ENCODE measurements around the gene P2RY6.

P2RY6 gene

DNA sequence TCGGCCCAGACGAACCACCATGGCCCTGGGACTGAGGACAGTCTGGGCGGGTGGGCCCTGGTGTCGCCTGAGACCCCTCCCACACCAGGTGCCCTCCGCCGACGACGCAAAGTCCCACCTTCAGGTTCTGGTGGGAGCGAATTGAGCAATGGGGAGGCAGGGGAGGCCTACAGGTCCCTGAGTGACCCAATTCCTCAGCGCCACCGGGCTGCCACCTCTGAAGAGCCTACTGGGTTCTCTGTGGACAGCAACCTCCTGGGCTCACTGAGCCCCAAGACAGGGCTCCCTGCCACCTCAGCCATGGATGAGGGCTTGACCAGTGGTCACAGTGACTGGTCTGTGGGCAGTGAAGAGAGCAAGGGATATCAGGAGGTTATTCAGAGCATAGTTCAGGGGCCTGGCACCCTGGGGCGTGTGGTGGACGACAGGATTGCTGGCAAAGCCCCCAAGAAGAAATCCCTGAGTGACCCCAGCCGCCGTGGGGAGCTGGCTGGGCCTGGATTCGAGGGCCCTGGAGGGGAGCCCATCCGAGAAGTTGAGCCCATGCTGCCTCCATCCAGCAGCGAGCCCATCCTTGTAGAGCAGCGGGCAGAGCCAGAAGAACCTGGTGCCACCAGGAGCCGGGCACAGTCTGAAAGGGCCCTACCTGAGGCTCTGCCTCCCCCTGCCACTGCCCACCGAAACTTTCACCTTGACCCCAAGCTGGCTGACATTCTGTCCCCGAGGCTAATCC, 38.7 kb downstream of the P2RY6 start:
- no peak for DNase-seq
- intact Hi-C loops (cut with DNase I) = no loop called here

DNA sequence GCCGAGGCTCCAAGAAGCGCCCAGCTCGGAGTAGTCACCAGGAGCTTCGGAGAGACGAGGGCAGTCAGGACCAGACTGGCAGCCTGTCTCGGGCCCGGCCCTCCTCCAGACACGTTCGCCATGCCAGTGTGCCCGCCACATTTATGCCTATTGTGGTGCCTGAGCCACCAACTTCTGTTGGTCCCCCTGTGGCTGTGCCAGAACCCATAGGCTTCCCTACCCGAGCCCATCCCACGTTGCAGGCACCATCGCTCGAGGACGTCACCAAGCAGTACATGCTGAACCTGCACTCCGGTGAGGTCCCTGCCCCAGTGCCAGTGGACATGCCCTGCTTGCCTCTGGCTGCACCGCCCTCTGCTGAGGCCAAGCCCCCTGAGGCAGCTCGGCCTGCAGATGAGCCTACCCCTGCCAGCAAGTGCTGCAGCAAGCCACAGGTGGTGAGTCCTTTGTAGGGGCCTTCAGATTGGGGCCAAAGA, 39.3 kb downstream of the P2RY6 start:
- DNase-seq = peak in 1 of 10 donors; percentile 66
- intact Hi-C loops (cut with DNase I) = no loop called here

DNA sequence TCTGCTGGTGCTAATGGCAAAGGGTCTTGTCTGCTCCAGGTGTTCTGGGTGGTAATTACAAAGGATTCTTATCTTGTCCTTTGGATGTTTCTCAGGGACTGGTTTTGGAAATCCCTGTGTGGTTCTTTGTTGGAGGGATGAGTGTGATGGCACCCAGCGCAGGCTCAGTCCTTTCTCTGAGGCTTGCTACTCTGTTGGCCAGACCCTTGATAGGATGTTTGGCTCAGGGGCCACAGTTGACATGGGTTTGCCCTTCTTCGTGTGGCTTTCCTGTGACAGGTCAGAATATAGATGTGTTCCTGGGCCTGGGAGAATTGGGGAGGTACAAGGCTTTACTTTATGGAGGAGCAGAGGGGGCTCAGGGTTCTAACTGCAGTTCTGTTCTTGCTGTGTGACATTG, 39.9 kb downstream of the P2RY6 start:
- intact Hi-C loops (cut with DNase I) = no loop called here
- DNase-seq = peak in 1 of 10 donors; percentile 61

DNA sequence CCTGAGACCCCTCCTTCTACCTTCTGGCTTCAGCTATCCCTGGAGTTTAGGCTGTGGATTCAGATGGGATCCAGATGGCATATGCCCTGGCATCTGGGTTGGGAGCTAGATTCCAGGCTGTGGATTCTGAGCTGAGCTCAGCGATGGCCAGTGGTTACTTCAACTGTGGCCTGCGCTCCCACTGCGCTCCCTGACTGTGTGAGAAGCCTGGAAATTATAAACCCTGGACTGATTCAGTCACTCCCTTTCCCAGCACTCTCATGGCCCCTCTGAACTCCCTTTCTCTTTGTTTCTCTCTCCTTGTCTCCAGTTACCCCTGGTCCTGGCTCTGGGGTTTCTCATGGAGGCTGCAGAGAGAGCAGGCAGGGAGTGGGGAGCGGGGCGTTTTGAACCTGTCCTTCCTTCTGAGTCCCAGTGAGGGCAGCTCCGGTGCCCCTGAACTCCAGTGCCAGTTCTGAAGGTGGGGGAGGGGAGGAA, 40.8 kb downstream of the P2RY6 start:
- peak in 1 of 10 donors; percentile 64 for DNase-seq
- intact Hi-C loops (cut with DNase I) = no loop called here

DNA sequence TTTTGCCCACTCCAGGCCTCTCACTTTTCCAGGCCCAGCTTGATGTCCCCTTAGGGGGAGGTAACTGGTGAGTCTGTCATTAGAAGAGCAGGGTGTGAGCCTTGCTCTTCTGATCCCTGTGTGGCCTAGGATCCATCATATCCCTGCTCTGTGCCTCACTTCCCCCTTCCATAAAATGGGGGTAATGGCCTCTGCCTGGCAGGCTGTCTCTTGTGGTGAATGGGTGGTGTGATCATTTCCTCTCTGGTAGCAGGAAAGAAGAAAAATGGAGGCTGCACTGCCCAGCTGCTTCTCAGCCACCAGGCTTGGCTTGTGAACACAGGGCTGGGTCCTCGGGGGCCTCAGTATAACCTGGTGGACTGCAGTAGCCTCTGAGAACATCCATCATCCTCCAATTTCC, 41.5 kb downstream of the P2RY6 start:
- intact Hi-C loops (cut with DNase I) = no loop called here

DNA sequence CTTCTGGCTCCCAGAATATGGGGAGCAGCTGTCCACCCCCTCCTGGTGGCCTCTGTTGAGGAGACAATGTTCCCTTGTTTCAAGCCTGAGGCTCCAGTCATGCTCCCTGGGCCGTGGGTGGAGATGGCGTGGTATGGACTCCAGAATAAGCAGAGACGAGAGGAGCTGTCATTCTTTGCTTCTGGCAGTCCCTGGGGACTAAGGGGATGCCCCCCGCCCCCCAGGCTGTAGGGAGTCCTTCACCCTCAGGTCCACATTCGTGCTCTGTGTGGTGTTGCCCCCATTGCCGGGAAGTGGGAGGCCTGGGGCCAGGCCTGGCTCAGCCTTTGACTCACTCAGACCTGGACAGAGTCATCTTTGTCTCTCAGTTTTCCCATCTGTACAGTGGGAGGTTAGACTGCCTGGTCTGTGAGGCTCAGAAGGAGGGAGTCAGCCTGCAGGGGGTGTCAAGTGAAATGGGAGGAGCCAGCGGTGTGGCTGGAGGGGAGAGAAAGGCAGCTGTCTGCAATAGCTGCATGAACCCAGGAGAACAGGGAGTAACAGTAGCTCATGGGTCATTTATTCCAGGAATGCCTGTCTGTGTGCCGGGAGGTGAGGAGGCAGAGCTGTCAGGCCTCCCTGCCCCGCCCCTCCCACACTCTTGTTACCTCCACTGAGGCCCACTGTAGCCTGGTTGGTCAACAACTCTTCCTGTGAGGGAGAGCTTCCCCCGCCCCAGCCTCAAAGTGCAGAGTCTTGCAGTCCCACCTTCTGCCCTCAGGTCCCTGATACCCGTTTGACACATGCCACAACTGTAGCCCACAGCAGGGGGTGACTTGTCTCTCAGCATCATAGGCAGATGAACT, 42.2 kb downstream of the P2RY6 start:
- DNase-seq = peak in 8 of 10 donors; percentile 47 to 96 (median 71)
- intact Hi-C loops (cut with DNase I) = no loop called here

More for the DNA sequence above, 41.5 kb downstream of the P2RY6 start:
- DNase-seq = no peak

DNA sequence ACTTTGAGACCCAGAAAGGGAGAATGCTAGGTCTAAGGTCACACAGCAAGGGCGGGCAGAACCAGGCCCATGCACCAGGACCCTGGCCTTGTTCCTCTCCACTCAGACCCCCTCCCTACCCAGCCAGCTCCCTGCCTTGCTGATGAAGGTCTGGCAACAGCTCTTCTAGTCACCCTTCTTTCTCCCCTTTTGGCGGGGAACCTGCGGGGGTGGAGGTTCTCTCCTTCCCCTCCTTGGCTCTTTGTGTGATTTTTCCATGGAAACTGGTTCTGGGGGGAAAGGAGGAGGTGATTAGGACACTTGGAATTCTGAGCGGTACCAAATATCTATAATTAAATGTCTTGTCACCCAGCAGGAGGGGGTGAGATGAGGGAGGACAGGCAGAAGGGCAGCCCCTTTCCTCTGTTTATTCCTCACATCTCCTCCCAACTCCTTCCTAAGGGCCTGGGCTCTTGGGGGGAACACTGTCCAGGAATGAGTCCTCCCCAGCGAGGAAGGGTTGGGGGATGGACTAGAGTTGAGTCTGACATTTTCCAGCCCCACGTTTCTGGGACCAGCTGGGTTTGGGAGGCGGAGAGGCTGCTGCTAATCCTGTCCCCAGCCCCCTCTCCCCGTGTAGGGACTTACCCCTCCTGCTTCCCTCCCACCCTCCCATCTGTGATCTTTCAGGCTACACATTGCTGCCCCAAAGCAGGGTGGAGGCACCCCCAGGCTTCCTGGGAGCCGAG, 43.3 kb downstream of the P2RY6 start:
- peak in 1 of 10 donors; percentile 30 for DNase-seq
- intact Hi-C loops (cut with DNase I) = no loop called here

DNA sequence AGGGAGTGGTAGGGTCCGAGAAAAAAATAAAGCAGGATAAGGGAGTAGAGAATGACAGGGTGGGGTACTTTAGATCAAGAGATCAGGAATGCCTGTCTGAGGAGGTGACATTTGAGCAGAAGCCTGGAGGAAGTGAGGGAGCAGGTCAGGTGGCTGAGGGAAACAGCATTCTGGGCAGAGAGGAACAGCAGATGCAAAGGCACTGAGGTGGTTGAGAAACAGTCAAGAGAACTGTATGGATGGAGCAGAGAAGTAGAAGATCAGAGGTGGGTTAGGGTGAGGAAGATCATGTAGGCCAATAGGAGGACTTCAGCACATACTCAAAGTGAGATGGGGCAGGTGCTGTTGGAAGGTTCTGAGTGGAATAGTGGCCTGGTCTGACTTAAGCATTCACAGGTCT, 44.3 kb downstream of the P2RY6 start:
- peak in 1 of 10 donors; percentile 1 for DNase-seq
- intact Hi-C loops (cut with DNase I) = no loop called here

DNA sequence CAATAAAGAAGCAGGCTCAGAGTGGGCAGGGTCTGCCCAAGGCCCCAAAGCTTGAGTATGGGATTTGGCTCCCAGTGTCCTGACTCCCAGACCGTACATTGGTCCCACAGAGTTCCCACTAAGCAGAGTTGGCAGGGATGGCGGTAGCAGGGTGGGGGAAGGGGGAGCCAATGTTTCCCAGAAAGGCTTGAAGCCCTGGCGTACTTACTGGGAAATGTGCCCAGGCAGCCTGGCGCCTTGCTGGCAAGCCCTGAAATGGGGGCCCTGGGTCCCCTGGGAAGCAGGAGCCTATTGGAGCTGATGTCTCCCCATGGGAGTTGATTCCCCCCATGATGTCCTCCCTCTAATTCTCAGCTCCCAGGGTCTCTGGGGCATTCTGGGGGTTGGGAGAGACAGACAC, 45.2 kb downstream of the P2RY6 start:
- peak in 9 of 10 donors; percentile 60 to 95 (median 74) for DNase-seq
- intact Hi-C loops (cut with DNase I) = no loop called here

DNA sequence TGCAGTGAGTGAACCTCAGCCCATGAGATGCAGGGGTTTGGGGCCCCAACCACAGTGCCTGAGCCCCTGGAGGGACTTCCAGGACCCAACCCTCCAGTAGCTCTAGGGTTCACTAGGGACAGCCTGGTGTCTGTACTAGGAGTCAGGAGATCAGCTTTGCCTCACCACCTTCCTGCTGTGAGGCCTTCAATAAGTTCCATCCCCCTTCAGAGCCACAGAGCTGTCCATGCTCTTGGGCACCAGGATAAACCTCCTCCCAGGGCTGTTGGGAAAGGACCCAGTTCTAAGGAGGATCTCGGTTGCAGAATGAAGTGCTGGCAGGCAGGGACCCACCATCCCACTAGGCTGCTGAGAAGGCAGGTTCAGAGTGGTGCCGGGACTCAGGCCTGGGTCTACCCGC, 45.7 kb downstream of the P2RY6 start:
- no peak for DNase-seq
- intact Hi-C loops (cut with DNase I) = no loop called here

DNA sequence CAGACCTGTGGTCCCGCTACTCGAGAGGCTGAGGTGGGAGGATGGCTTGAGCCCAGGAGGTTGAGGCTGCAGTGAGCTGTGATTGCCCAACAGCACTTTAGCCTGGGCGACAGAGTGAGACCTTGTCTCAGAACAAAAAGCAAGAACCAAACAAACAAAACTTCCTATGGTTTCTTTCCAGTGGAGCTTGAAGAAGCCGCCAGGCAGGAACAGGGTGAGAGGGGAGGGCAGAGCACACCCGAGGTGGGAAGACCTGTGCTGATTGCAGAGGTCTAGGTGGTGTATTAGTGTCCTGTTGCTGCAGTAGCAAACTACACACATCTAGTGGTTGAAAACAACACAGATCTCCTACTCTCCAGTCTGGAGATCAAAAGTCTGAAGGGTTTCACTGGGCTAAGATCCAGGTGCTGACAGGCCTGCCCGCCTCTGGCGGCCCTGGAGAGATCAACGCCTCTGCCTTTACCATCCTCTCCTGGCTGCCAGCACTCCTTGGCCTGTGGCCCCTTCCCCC, 46.4 kb downstream of the P2RY6 start:
- DNase-seq = peak in 1 of 10 donors; percentile 24
- intact Hi-C loops (cut with DNase I) = no loop called here

DNA sequence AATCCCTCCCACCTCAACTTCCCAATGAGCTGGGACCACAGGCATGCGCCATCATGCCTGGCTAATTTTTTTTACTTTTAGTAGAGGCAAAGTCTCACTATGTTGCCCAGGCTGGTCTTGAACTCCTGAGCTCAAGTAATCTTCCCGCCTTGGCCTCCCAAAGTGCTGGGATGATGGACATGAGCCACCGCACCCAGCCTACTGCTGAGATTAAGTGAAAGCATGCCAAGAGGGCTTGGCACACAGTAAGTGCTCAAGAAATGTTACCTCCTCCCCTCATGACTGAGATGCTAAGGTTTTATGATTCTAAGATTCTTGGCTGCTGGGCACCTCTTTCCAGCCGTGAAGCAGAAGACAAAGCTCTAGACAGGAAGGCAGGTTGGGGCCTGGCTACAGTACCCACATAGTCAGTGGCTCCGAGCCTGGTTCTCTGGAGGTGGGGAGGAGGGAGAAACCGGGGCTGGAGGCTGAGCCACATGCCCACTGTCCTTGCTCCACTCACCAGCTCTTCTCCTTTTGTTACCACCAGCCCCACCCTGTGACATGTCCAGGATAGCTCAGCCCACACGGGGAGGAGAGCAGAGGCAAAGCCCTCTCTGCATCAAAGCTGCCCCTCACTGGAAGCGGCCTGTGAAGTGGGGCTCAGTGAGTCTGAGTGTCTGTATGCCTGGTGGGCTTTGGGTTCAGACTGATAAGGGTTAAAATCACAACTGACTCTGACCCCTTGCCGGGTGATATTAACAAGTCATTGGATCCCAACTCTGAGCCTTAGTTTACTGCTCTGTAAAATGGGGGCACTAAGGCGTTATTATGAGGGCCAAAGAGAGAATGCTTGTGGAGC, 48.8 kb downstream of the P2RY6 start:
- DNase-seq = peak in 1 of 10 donors; percentile 35
- intact Hi-C loops (cut with DNase I) = no loop called here

DNA sequence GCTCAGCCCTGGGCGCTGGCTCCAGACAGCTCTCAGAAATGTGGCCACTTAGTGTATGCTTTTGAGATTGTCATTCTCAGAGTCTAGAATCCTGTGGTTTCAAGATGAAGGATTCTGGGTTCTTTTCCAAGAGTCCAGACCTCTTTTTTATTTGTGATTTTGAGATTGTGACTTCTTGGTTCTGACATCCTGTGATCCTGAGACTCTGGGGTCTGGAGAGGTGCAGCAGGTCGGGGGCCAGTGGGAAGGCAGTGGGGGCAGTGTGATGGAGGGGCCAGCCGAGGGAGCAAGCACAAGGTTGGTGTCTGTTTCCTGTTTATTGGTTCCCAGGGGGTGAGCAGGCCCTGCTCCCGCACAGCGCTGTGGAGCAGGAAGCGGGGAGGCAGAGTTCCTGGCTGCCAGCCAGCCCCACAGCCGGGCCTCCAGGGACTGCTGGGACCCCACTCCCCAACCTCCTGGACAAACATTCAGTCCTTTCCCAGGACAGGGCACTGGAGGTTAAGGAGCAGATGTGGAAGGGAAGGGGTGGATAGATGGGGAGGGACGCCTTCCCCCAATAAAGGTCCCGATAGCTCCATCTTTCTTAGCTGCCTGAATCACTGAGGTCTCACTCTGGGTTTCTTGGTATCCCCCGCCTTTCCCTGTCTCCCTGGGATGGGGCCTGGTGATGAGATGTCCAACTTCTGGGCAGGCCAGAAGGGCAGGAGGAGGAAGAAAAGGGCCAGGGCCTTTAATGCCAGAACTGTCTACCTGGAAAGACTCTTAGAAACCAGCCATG, 49.7 kb downstream of the P2RY6 start:
- peak in 1 of 10 donors; percentile 67 for DNase-seq
- intact Hi-C loops (cut with DNase I) = no loop called here

DNA sequence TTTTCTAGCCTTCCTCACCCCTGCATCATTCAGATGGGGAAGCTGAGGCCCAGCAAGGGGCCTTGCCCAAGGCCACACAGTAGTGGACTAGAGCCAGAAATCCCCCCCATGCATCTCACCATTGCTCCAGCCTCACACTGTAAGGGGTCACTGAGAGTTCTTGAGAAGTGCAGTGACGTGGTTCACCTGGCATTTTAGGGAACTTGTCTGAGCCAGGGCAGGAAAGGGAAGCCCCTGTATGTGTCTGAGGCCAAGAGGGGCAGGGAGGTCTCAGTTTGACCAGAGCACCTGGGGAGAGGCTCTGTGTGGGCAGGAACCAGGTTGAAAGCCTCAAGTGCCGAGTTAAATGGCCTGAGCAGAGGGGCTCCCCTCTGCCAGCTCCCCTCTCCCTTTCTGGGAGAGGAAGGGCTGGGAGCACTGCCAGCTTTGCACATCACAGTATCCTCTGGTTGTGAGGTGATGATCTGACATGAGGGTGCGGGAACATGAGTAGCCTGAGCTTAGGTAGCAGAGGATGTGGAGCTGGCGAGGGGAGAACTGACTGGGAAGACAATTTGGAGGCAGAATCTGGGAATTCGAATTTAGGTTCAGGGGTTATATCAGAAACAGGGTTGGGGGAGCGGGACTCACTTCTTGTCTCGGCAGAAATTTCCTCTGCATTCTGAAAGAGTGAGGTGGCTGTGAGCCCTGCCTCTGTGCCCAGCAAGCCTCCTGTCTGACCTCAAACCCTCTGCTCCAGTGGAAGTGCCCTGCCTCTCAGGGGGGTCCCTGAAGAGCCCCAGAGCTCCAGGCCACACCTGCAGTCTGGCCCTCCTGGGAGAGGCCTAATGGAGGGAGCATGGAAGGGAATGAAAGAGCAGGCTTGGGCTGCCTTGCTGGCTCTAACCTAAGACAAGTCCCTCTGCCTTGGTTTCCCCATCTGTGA, 50.5 kb downstream of the P2RY6 start:
- DNase-seq = peak in 1 of 10 donors; percentile 37
- intact Hi-C loops (cut with DNase I) = no loop called here

DNA sequence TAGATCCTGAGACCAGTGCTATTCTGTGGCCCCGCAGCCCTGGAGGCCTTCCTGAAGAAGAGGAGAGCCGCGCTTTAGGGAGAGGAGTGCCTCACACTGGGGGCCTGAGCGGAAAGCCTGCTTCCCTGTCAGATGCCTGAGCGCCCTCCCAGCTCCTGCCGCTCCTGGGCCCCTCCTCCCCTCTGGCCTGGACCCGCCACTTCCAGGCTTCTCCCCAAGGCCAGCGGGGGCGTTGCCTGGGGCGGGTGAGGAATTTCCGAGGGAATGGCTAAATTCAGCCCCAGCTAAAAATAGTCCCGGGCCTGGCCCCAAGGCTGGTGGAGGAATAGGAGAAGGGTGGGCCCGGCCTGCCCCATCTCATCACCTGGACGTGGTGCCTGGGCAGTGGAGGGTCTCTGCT, 51.3 kb downstream of the P2RY6 start:
- peak in 4 of 10 donors; percentile 28 to 89 (median 71) for DNase-seq
- intact Hi-C loops (cut with DNase I) = no loop called here

DNA sequence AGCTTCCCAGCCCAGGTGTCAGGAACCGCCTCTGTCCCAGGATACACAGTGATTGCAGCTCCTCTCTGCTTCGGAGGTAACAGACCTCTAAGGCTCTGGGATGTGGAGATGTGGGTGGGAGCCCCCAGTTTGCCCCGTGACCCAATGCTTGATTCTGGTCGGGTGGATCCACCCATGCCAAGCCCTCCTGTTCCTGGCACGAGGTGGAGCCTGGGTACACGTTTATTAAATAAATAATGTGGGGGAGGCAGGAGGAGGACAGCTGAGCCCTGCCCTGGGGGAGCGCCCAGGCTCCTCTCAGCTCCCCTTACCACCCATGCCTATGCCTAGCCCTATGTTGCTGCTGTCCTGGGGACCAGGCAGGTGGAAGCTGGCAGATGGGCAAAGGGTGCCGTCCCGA, 52.0 kb downstream of the P2RY6 start:
- no peak for DNase-seq
- intact Hi-C loops (cut with DNase I) = no loop called here

DNA sequence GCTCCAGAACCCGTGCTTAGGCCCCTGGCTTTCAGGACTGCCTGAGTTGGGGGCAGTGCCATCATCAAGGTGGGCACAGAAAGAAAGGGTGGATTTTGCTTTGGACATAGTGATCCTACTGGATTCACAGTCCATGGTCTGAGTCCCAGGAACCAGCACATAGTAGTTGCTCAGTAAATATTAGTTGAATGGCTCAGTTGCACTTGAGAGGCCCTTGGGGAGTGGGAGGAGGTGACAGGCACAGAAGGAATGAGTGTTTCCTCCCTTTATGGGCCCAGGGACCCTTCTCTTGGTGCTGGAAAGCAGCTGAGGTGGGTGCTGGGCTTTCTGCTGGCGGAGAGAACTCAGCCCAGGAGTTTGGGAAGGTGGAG, 52.5 kb downstream of the P2RY6 start:
- no peak for DNase-seq
- intact Hi-C loops (cut with DNase I) = no loop called here

Data from posterior cingulate gyrus (tissue), 11 donors.